Esophagus squamous epithelium (tissue), 4 donors: Measurements from ENCODE around the gene GOSR1.

Experiments used
- POLR2A ChIP-seq, 4 donors: fragments of 450-650 bp; IDR thresholded peaks; one replicate each; pipeline ENCODE4 v1.6.1; 2017; ENCODE audit warnings: antibody characterized with exemption in 4 of 4, mild to moderate bottlenecking in 4 of 4, moderate library complexity in 3 of 4
- TF ChIP-seq, protein P1 (sequence below), 6 experiments: fragments of 450-650 bp in 4 of 6; fragments of 200-600 bp in 2 of 6; sonication (generic) in 2 of 6; IDR thresholded peaks; one replicate each; pipeline ENCODE4 v1.5.1; 2016 to 2019; ENCODE audit warnings: antibody characterized with exemption in 6 of 6, mild to moderate bottlenecking in 4 of 6, moderate library complexity in 4 of 6

- TF ChIP-seq, protein P1, sequence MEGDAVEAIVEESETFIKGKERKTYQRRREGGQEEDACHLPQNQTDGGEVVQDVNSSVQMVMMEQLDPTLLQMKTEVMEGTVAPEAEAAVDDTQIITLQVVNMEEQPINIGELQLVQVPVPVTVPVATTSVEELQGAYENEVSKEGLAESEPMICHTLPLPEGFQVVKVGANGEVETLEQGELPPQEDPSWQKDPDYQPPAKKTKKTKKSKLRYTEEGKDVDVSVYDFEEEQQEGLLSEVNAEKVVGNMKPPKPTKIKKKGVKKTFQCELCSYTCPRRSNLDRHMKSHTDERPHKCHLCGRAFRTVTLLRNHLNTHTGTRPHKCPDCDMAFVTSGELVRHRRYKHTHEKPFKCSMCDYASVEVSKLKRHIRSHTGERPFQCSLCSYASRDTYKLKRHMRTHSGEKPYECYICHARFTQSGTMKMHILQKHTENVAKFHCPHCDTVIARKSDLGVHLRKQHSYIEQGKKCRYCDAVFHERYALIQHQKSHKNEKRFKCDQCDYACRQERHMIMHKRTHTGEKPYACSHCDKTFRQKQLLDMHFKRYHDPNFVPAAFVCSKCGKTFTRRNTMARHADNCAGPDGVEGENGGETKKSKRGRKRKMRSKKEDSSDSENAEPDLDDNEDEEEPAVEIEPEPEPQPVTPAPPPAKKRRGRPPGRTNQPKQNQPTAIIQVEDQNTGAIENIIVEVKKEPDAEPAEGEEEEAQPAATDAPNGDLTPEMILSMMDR (IDR thresholded peaks at IDR 0.05): no peak
- TF ChIP-seq POLR2A (IDR thresholded peaks at IDR 0.05): no peak
Observed at GRCh38 chr17:30555942-30556341, 78.7 kb downstream of the GOSR1 start.
